SH-SY5Y (cell line): Measurements from ENCODE around the gene HRH1.

Source experiments
- GATA2 ChIP-seq: IDR thresholded peaks from 2 replicates; pipeline ENCODE4 v1.6.1; 2011; ENCODE audit warnings: mild to moderate bottlenecking, low read depth, low read length
- GATA3 ChIP-seq: IDR thresholded peaks from 2 replicates; pipeline ENCODE4 v1.6.1; 2011; ENCODE audit warnings: low read depth, mild to moderate bottlenecking, low read length, moderate library complexity

Gene HRH1

DNA sequence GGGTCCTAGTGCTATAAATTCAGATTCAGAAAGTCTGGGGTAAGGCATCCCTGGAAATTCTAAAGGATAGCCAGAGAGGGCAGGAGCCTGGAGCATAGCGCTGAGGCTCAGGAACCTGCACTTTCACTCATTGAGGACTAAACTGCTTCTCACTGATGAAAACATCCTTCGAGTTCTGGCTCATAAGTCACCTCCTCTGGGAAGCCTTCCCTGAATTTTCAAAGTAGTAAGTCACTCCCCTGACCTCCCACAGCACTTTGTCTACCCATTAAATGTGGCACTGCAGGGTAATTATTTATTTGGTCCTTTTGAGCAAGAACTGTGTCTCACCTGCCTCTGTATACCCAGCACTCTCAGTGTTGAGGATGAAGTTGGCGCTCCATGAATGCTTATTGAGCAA is 30.9 kb downstream of the HRH1 start:
- TF ChIP-seq GATA3 (no peak), GATA2 (no peak)

GRCh38 chr3:11185564-11186317 is 31.4 kb downstream of the HRH1 start:
- TF ChIP-seq GATA2 (no peak), GATA3 (no peak)

DNA sequence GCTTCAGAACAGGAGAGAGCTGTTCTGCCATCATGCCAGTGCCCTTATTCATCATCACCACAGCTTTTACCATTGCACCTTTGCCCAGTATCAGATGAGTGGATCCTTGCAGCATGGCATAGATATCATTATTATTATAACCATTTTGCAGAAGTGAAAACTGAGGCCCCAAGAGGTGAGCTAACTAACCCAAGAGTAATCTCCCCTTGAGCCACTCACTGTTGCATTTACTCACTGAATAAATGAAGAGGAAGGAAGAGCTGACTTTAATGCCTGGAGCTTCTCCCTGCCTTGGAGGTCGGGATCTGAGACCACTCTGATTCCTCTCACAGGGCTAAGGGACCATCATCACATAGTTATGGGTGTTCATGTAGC is 32.0 kb downstream of the HRH1 start:
- TF ChIP-seq GATA2 (no peak), GATA3 (no peak)

- TF ChIP-seq GATA3 (no peak), GATA2 (no peak)
Observed at GRCh38 chr3:11186771-11187191, 32.5 kb downstream of the HRH1 start.

- TF ChIP-seq GATA3 (no peak), GATA2 (no peak)
Observed at GRCh38 chr3:11187681-11188080, 33.4 kb downstream of the HRH1 start.

DNA sequence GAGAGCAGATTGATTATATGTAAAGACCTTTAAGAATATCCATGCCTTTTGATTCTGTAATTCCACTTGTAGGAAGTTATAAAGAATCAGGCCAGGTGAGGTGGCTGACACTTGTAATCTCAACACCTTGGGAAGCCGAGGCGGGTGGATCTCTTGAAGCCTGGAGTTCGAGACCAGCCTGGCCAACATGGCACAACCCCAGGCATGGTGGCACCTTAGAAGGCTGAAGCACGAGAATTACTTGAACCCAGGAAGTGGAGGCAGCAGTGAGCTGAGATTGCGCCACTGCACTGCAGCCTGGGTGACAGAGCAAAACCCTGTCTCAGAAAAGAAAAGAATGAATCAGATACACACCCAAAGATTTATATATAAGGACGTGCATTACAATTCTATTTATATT is 33.9 kb downstream of the HRH1 start:
- TF ChIP-seq GATA3 (no peak), GATA2 (no peak)

- TF ChIP-seq GATA2 (no peak), GATA3 (no peak)
Observed at GRCh38 chr3:11195201-11195600, 40.9 kb downstream of the HRH1 start.

- TF ChIP-seq GATA3 (no peak), GATA2 (no peak)
Observed at GRCh38 chr3:11195721-11196332, 41.5 kb downstream of the HRH1 start.

DNA sequence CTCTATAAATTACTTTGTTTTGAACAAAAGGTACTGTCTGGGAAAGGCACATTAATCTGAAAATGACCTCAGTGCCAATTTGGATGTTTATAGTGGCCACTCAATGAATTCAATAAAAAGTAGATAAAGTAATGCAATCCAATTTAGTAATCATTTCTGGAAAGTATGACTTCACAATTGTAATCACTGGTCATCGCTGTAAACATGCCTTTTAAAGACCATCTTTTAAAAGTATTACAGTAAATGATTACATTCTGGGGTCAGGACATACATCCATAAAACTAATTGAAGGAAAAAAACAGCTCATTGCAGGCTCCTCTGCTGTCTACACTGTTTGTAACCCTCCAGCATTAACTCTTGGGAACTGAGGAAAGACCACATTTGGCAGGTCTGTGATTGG is 43.2 kb downstream of the HRH1 start:
- TF ChIP-seq GATA2 (no peak), GATA3 (no peak)

DNA sequence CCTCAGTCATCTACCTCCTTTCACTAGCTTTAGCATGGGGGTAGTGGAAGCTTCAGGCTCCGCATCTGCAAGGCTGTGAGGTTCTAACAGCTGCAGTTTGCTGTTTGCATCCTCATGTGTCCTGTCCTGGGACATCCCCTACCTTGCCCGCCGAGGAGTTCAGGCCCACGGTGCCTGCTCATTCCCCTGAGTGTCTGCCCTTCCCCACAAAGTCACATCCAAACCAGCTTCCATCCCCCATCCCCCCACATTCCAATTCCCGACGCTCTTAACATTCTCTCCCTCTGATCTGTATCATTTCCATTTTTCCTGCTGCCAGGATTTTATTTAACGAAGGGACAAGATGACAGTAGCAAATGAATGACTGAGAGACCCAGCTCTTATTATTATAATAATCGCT is 43.8 kb downstream of the HRH1 start:
- TF ChIP-seq GATA3, result no peak
- TF ChIP-seq GATA2, result peak; percentile 70

- TF ChIP-seq GATA2 (no peak), GATA3 (no peak)
Observed at GRCh38 chr3:11198495-11198894, 44.2 kb downstream of the HRH1 start.

DNA sequence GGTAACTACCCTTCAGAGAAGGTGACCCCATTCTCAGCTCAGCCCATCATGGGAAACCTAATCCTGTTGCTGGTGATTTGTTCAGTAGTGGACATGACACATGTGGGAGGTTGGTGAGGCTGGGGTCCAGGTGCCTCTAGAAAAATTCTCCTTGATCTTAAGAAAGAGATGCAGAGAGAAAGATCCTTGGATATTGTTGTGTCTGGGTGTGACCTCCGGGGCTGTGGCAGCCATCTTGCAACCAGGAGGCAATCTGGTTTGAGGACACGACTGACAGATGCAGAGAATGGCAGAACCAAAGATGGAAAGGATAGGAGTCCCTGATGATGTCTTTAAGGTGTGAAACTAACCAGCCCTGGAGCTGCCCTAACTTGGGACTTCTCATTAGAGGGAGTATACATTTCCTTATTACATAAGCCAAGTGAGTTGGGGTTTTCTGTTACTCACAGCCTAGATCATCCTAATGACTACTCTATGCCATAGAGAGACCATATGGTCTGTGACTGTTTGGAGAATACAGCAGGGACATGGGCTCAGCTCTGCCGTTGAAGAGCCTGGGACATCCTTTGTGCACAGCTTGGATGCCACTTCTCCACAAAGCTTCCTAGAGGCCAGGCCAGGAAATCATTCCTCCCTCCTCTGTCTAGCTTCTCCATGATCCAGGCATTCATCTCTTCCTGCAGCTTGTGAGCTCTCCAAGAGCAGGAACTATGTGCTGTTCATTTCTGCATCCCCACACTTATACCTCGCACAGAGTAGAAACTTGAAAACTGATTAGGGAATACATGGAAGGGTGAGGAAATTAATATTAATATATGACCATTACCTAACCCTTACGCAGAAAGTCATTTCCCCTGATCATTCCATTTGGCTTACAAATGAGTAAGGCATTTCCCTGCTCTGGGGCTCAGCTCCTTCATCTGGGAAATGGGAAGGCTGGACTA is 45.9 kb downstream of the HRH1 start:
- no peak for TF ChIP-seq GATA3
- TF ChIP-seq GATA2, result no peak

GRCh38 chr3:11201251-11202019 is 47.1 kb downstream of the HRH1 start:
- TF ChIP-seq GATA3, result no peak
- no peak for TF ChIP-seq GATA2

DNA sequence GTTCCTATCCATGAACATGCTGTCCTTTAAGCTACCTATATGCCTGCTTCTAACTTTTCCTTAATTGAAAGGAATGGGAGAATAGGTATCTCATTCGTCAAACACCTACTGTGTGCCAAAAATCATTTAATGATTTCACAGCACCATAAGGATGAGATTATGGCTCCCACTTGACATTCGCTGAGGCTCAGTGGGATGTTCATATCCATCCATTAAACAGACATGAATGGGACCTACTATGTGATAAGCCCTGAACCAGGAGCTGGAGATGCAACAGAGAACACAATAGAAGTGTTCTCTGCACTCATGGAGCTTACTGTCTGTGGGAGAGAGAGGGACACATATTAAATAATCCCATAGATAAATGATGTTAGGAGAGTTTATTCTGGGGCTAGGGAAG is 49.7 kb downstream of the HRH1 start:
- no peak for TF ChIP-seq GATA3
- no peak for TF ChIP-seq GATA2
